HK-2 (cell line): ENCODE measurements around the gene BTBD18.
A peak's percentile ranks its signal among the peaks of the same experiment; 100 is the strongest.

Experiments
- DNase-seq: peaks from one replicate; pipeline ENCODE4 v3.0.0-alpha.2; 2018; ENCODE audit not compliant: unreplicated experiment

Gene BTBD18

GRCh38 chr11:57776031-57776521, 24.5 kb upstream of the BTBD18 start:
- DNase-seq = no peak

GRCh38 chr11:57775491-57775890, 23.9 kb upstream of the BTBD18 start:
- DNase-seq = no peak

- no peak for DNase-seq
These were observed 21.5 kb upstream of the BTBD18 start for GRCh38 chr11:57773026-57773598.

- DNase-seq = no peak
These were observed 20.9 kb upstream of the BTBD18 start for GRCh38 chr11:57772562-57772961.

- no peak for DNase-seq
These were observed 19.7 kb upstream of the BTBD18 start for GRCh38 chr11:57771365-57771764.

GRCh38 chr11:57770793-57771192, 19.2 kb upstream of the BTBD18 start:
- DNase-seq = no peak

- no peak for DNase-seq
These were observed 13.4 kb upstream of the BTBD18 start for GRCh38 chr11:57764972-57765371.

GRCh38 chr11:57764566-57764965, 12.9 kb upstream of the BTBD18 start:
- no peak for DNase-seq

GRCh38 chr11:57764021-57764420, 12.4 kb upstream of the BTBD18 start:
- no peak for DNase-seq

GRCh38 chr11:57763568-57763967, 11.9 kb upstream of the BTBD18 start:
- no peak for DNase-seq

GRCh38 chr11:57762235-57762861, 10.7 kb upstream of the BTBD18 start:
- DNase-seq = no peak

- DNase-seq = peak; percentile 78
These were observed 9.9 kb upstream of the BTBD18 start, which contains the start of gene CTNND1 for GRCh38 chr11:57761301-57762234. TSS of gene CTNND1 (plus strand) at chr11:57761802. CDS start at chr11:57791479, 29,677 bp downstream.

- DNase-seq = no peak
These were observed 6.6 kb upstream of the BTBD18 start for GRCh38 chr11:57758174-57758573.

GRCh38 chr11:57752954-57753353, 1.3 kb upstream of the BTBD18 start:
- no peak for DNase-seq

- no peak for DNase-seq
These were observed 443 bp downstream of the BTBD18 start for GRCh38 chr11:57751176-57751575.

GRCh38 chr11:57746920-57747319, 4.7 kb downstream of the BTBD18 start:
- DNase-seq = no peak

- DNase-seq = no peak
These were observed 6.4 kb downstream of the BTBD18 start for GRCh38 chr11:57745206-57745605.

- no peak for DNase-seq
These were observed 7.3 kb downstream of the BTBD18 start for GRCh38 chr11:57744357-57744756.

GRCh38 chr11:57742087-57742452, 9.5 kb downstream of the BTBD18 start:
- DNase-seq = no peak

- DNase-seq = peak; percentile 93
These were observed 10.2 kb downstream of the BTBD18 start, which contains the start of gene SELENOH for GRCh38 chr11:57741132-57742086. TSS of gene SELENOH (plus strand) at chr11:57741491. CDS start at chr11:57741596, 105 bp downstream.

- DNase-seq = no peak
These were observed 15.9 kb downstream of the BTBD18 start for GRCh38 chr11:57735619-57736298.
